Measurements from ENCODE around the gene TMC4. TPM values are rescaled to one million over a fixed set of nuclear protein-coding genes. Genes with fewer than 3 reads are reported as not detected.
A peak's percentile ranks its signal among the peaks of the same experiment; 100 is the strongest.
"Not testable (repeated sequence)": the region's sequence is repeated elsewhere in the genome, so short reads cannot be mapped to it uniquely, and the experiment has no call there.

TMC4 gene
- total and polyA plus RNA-seq, 7 donors = 0.66 to 55.4 (median 13.9) TPM; not detected in 2

DNA sequence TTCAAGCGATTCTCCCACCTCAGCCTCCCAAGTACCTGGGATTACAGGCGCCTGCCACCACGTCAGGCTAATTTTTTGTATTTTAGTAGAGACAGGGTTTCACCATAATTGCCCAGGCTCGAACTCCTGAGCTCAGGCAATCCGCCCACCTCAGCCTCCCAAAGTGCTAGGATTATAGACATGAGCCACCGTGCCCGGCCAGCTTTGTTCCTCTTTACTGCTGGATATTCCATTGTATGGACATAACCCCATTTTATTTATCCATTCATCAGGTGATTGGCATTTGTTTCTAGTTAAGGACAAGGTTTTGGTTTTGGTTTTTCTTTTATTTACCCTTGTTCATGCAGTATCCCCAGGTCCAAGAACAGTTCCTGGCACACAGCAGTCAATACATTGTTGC is 23.6 kb upstream of the TMC4 start:
- intact Hi-C loops (cut with DNase I) = loop anchor here (10.0 kb wide), 1 partner anchor 918 kb away; the partner anchor contains the start of gene PPP1R12C
- Histone ChIP-seq H3K27ac (no peak overlapping the region), H3K27me3 (no peaks in the 10 kb centered on the region), H3K9me3 (no peaks in the 10 kb centered on the region), H3K4me3 (no peak overlapping the region), H3K4me1 (peaks cover 0 to 21% (median 20%) of the 10 kb centered on the region in 4 donors), H3K36me3 (peaks cover 0 to 17% (median 4%) of the 10 kb centered on the region in 4 donors)
- 97% methylated on average over 7 of the region's 7 CpGs for WGBS, 2 donors
- DNase-seq = no peak
- TF ChIP-seq POLR2A (IDR thresholded peaks at IDR 0.05) = no peak

DNA sequence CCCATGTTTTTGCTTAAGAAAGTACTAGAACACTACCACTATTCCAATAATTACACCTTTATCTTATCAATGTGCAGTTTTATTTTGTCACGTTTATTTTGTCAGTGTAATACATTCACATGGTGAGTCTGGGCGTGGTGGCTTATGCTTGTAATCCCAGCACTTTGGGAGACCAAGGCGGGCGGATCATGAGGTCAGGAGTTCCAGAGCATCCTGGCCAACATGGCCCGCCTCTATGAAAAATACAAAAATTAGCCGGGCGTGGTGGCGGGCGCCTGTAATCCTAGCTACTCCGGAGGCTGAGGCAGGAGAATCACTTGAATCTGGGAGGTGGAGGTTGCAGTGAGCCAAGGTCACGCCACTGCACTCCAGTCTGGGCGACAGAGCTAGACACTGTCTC is 21.5 kb upstream of the TMC4 start:
- not testable (repeated sequence) for DNase-seq, H3K27me3 ChIP-seq, H3K9me3 ChIP-seq, H3K27ac ChIP-seq, H3K4me3 ChIP-seq
- Histone ChIP-seq H3K36me3 (peaks cover 0 to 16% (median 4%) of the 10 kb centered on the region in 4 donors), H3K4me1 (peaks cover 0 to 15% (median 14%) of the 10 kb centered on the region in 4 donors)
- WGBS, 2 donors = 89 to 94% methylated on average over 12 of the region's 12 CpGs
- intact Hi-C loops (cut with DNase I) = loop anchor here (10.0 kb wide), 1 partner anchor 920 kb away; the partner anchor contains the start of gene PPP1R12C

DNA sequence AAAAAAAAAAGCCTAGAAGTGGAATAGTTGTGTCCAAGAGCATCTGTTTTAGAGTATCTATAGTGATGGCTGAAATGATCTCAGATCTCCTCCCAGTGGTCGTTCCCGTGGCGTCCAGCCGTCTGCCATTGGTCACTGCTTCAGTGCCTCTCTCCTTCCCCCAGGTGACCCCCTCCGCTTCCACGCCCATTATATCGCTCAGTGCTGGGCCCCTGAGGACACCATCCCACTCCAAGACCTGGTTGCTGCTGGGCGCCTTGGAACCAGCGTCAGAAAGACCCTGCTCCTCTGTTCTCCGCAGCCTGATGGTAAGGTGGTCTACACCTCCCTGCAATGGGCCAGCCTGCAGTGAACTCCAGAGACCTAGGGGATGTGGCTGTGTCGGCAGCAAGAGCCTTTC is 20.1 kb upstream of the TMC4 start:
- peak overlapping the region in 2 of 4 donors; percentile 94 to 97 for H3K27ac ChIP-seq
- H3K4me1 ChIP-seq = peaks cover 0 to 27% (median 24%) of the 10 kb centered on the region in 4 donors
- H3K36me3 ChIP-seq = peaks cover 0 to 16% (median 4%) of the 10 kb centered on the region in 4 donors
- no peaks in the 10 kb centered on the region for H3K27me3 ChIP-seq
- H3K4me3 ChIP-seq = no peak overlapping the region
- 94 to 96% methylated on average over 11 of the region's 11 CpGs for WGBS, 2 donors
- no peak for DNase-seq
- H3K9me3 ChIP-seq = no peaks in the 10 kb centered on the region
- intact Hi-C loops (cut with DNase I) = loop anchor here (10.0 kb wide), 1 partner anchor 922 kb away; the partner anchor contains the start of gene PPP1R12C
- TF ChIP-seq, protein P1, sequence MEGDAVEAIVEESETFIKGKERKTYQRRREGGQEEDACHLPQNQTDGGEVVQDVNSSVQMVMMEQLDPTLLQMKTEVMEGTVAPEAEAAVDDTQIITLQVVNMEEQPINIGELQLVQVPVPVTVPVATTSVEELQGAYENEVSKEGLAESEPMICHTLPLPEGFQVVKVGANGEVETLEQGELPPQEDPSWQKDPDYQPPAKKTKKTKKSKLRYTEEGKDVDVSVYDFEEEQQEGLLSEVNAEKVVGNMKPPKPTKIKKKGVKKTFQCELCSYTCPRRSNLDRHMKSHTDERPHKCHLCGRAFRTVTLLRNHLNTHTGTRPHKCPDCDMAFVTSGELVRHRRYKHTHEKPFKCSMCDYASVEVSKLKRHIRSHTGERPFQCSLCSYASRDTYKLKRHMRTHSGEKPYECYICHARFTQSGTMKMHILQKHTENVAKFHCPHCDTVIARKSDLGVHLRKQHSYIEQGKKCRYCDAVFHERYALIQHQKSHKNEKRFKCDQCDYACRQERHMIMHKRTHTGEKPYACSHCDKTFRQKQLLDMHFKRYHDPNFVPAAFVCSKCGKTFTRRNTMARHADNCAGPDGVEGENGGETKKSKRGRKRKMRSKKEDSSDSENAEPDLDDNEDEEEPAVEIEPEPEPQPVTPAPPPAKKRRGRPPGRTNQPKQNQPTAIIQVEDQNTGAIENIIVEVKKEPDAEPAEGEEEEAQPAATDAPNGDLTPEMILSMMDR (IDR thresholded peaks at IDR 0.05) = no peak
- TF ChIP-seq EP300 (IDR thresholded peaks at IDR 0.05) (no peak), POLR2A (IDR thresholded peaks at IDR 0.05) (no peak), POLR2AphosphoS5 (IDR thresholded peaks at IDR 0.05) (no peak)

DNA sequence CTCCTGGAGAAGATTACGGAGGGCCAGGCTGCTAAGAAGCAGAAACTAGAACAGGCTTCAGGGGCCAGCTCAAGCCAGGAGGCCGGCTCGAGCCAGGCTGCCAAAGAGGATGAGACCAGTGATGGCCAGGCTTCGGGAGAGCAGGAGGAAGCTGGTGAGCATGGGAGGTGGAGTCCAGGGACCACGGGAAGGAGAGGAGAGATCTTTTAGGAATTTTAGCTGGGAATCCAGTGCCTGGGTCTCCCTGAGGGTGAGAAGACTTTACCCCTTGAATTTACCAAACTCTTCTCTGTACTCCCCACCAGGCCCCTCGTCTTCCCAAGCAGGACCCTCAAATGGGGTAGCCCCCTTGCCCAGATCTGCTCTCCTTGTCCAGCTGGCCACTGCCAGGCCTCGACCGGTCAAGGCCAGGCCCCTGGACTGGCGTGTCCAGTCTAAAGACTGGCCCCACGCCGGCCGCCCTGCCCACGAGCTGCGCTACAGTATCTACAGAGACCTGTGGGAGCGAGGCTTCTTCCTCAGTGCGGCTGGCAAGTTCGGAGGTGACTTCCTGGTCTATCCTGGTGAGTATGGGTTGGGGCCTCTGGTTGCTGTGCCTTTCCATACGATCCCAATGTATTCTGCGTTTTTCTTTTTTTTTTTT is 19.0 kb upstream of the TMC4 start:
- Histone ChIP-seq H3K9me3 (no peaks in the 10 kb centered on the region), H3K4me1 (peaks cover 0 to 28% (median 26%) of the 10 kb centered on the region in 4 donors), H3K27me3 (no peaks in the 10 kb centered on the region), H3K27ac (peak overlapping the region; percentile 94 to 99 (median 98)), H3K4me3 (peak overlapping the region; percentile 54 to 95 (median 88)), H3K36me3 (peaks cover 0 to 20% (median 4%) of the 10 kb centered on the region in 4 donors)
- 63 to 69% methylated on average over 19 of the region's 19 CpGs for WGBS, 2 donors
- intact Hi-C loops (cut with DNase I) = loop anchor here (10.0 kb wide), 1 partner anchor 923 kb away; the partner anchor contains the start of gene PPP1R12C
- no peak for TF ChIP-seq EP300 (IDR thresholded peaks at IDR 0.05)
- TF ChIP-seq POLR2A (IDR thresholded peaks at IDR 0.05) = no peak
- TF ChIP-seq, protein P1 (IDR thresholded peaks at IDR 0.05) = no peak
- no peak for TF ChIP-seq POLR2AphosphoS5 (IDR thresholded peaks at IDR 0.05)
- DNase-seq = no peak

DNA sequence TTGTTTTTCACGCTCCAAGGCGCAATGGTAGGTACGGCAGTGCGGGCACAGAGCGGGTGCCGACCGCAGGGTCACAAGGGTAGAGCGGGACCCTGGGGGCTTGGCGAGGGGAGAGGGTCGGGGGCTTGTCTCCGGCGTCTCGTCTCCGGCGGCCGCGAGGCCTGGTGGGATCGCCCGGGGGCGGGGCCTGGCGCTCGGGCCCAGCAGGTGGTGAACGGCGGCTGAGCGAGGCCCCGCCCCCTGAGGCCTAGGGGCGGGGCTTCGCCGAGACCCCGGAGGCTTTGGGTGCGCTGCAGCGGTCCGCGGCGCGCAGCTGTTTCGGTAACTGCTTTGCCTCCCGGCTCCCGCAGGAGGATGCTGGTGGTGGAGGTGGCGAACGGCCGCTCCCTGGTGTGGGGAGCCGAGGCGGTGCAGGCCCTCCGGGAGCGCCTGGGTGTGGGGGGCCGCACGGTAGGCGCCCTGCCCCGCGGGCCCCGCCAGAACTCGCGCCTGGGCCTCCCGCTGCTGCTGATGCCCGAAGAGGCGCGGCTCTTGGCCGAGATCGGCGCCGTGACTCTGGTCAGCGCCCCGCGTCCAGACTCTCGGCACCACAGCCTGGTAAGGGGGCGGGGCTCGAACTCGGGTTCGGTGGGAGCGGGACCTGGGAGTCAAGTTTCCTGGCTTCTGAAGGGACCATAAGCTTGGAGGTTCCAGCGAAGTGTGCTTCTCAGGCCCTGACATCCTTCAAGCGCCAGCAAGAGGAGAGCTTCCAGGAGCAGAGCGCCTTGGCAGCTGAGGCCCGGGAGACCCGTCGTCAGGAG is 18.3 kb upstream of the TMC4 start, which contains the start of gene TSEN34:
Gene TSEN34, plus strand, starts transcription at position 298 of the 800 bp plus-strand sequence. Its CDS starts 57 bp downstream, at position 355.
- Histone ChIP-seq H3K4me1 (peaks cover 0 to 28% (median 26%) of the 10 kb centered on the region in 4 donors), H3K4me3 (peak within 1 kb of the TSS; percentile 54 to 95 (median 88)), H3K9me3 (no peaks in the 10 kb centered on the region), H3K27me3 (no peaks in the 10 kb centered on the region), H3K27ac (peak within 1 kb of the TSS; percentile 94 to 99 (median 98)), H3K36me3 (peaks cover 0 to 27% (median 4%) of the 10 kb centered on the region in 4 donors)
- WGBS, 2 donors = 1% methylated on average over 77 of the region's 77 CpGs
- peak; percentile 81 for DNase-seq
- intact Hi-C loops (cut with DNase I) = loop anchor here (10.0 kb wide), 1 partner anchor 924 kb away; the partner anchor contains the start of gene PPP1R12C
- TF ChIP-seq POLR2A (IDR thresholded peaks at IDR 0.05) = peak; percentile 18 to 48
- TF ChIP-seq, protein P1 (IDR thresholded peaks at IDR 0.05) = no peak
- TF ChIP-seq POLR2AphosphoS5 (IDR thresholded peaks at IDR 0.05) = peak; percentile 66 to 90 (median 82)
- no peak for TF ChIP-seq EP300 (IDR thresholded peaks at IDR 0.05)

Data from sigmoid colon (tissue), 7 donors.